Muscle layer of colon (tissue), 2 donors: ENCODE data around the gene ACBD5.
"Not testable (repeated sequence)": the region's sequence is repeated elsewhere in the genome, so short reads cannot be mapped to it uniquely, and the experiment has no call there.

ENCODE experiments used
- H3K27ac ChIP-seq: one replicate; pipeline ENCODE4 v1.7.0; 2013; ENCODE audit warnings: low read depth, mild to moderate bottlenecking, low read length, moderate library complexity
- H3K27me3 ChIP-seq, 2 donors: one replicate each; pipeline ENCODE4 v1.7.0; 2013; ENCODE audit warnings: low read length in 2 of 2, mild to moderate bottlenecking in 2 of 2; ENCODE audit not compliant: insufficient read depth in 2 of 2, control insufficient read depth in 1 of 2
- H3K36me3 ChIP-seq: one replicate; pipeline ENCODE4 v1.7.0; 2013; ENCODE audit warnings: mild to moderate bottlenecking, low read length; ENCODE audit not compliant: insufficient read depth
- H3K4me1 ChIP-seq: one replicate; pipeline ENCODE4 v1.7.0; 2013; ENCODE audit warnings: mild to moderate bottlenecking, low read length; ENCODE audit not compliant: insufficient read depth
- H3K4me3 ChIP-seq, 2 donors: one replicate each; pipeline ENCODE4 v1.7.0; 2013; ENCODE audit warnings: low read length in 2 of 2, low read depth in 1 of 2, mild to moderate bottlenecking in 1 of 2, moderate library complexity in 1 of 2
- H3K9ac ChIP-seq: one replicate; pipeline ENCODE4 v1.7.0; 2013; ENCODE audit warnings: low read length
- H3K9me3 ChIP-seq: one replicate; pipeline ENCODE4 v1.7.0; 2013; ENCODE audit warnings: mild to moderate bottlenecking, low read length
- donor health status: abdominal sarcoma.
- donor health status: Adenocarcinoma of cecum.

The ACBD5 gene

GRCh38 chr10:27251554-27251953, 11.0 kb upstream of the ACBD5 start:
- H3K36me3 ChIP-seq = no peaks in the 10 kb centered on the region
- no peaks in the 10 kb centered on the region for H3K9me3 ChIP-seq
- no peak overlapping the region for H3K9ac ChIP-seq
- no peak overlapping the region for H3K4me3 ChIP-seq
- H3K4me1 ChIP-seq = no peaks in the 10 kb centered on the region
- H3K27me3 ChIP-seq = no peaks in the 10 kb centered on the region
- no peak overlapping the region for H3K27ac ChIP-seq

- Histone ChIP-seq H3K9me3 (no peaks in the 10 kb centered on the region), H3K27ac (no peak overlapping the region), H3K36me3 (no peaks in the 10 kb centered on the region), H3K9ac (no peak overlapping the region), H3K4me1 (peaks cover 5% of the 10 kb centered on the region), H3K27me3 (no peaks in the 10 kb centered on the region), H3K4me3 (no peak overlapping the region)
Observed at GRCh38 chr10:27248215-27248614, 7.6 kb upstream of the ACBD5 start.

- H3K4me1 ChIP-seq = peaks cover 7% of the 10 kb centered on the region
- H3K27me3 ChIP-seq = no peaks in the 10 kb centered on the region
- no peaks in the 10 kb centered on the region for H3K36me3 ChIP-seq
- no peak overlapping the region for H3K4me3 ChIP-seq
- no peaks in the 10 kb centered on the region for H3K9me3 ChIP-seq
- no peak overlapping the region for H3K9ac ChIP-seq
- H3K27ac ChIP-seq = no peak overlapping the region
Observed at GRCh38 chr10:27247441-27247840, 6.8 kb upstream of the ACBD5 start.

GRCh38 chr10:27247006-27247405, 6.4 kb upstream of the ACBD5 start:
- Histone ChIP-seq H3K9me3 (no peaks in the 10 kb centered on the region), H3K4me1 (peaks cover 7% of the 10 kb centered on the region), H3K4me3 (no peak overlapping the region), H3K36me3 (no peaks in the 10 kb centered on the region), H3K9ac (no peak overlapping the region), H3K27me3 (no peaks in the 10 kb centered on the region), H3K27ac (no peak overlapping the region)

- H3K27ac ChIP-seq = no peak overlapping the region
- H3K36me3 ChIP-seq = no peaks in the 10 kb centered on the region
- H3K4me1 ChIP-seq = peaks cover 12% of the 10 kb centered on the region
- no peak overlapping the region for H3K9ac ChIP-seq
- no peak overlapping the region for H3K4me3 ChIP-seq
- no peaks in the 10 kb centered on the region for H3K9me3 ChIP-seq
- no peaks in the 10 kb centered on the region for H3K27me3 ChIP-seq
Observed at GRCh38 chr10:27245836-27246235, 5.2 kb upstream of the ACBD5 start.

- H3K27ac ChIP-seq = no peak overlapping the region
- H3K4me1 ChIP-seq = peaks cover 12% of the 10 kb centered on the region
- H3K9me3 ChIP-seq = no peaks in the 10 kb centered on the region
- no peak overlapping the region for H3K4me3 ChIP-seq
- no peaks in the 10 kb centered on the region for H3K36me3 ChIP-seq
- H3K9ac ChIP-seq = no peak overlapping the region
- no peaks in the 10 kb centered on the region for H3K27me3 ChIP-seq
Observed at GRCh38 chr10:27244976-27245375, 4.4 kb upstream of the ACBD5 start.

GRCh38 chr10:27242951-27243551, 2.5 kb upstream of the ACBD5 start:
- Histone ChIP-seq H3K4me3 (peak overlapping the region; percentile 68 to 93), H3K9ac (peak overlapping the region; percentile 93), H3K4me1 (peaks cover 12% of the 10 kb centered on the region), H3K9me3 (no peaks in the 10 kb centered on the region), H3K27me3 (no peaks in the 10 kb centered on the region), H3K36me3 (no peaks in the 10 kb centered on the region), H3K27ac (peak overlapping the region; percentile 96)

- Histone ChIP-seq H3K36me3 (no peaks in the 10 kb centered on the region), H3K9me3 (no peaks in the 10 kb centered on the region), H3K4me3 (peak overlapping the region; percentile 68 to 93), H3K27ac (peak overlapping the region; percentile 96), H3K4me1 (peaks cover 12% of the 10 kb centered on the region), H3K9ac (peak overlapping the region; percentile 93), H3K27me3 (no peaks in the 10 kb centered on the region)
Observed at GRCh38 chr10:27242473-27242950, 1.9 kb upstream of the ACBD5 start.

- Histone ChIP-seq H3K36me3 (no peaks in the 10 kb centered on the region), H3K4me3 (peak overlapping the region; percentile 68 to 93), H3K9ac (peak overlapping the region; percentile 93), H3K27me3 (no peaks in the 10 kb centered on the region), H3K9me3 (no peaks in the 10 kb centered on the region), H3K4me1 (peaks cover 12% of the 10 kb centered on the region), H3K27ac (peak overlapping the region; percentile 96)
Observed at GRCh38 chr10:27241652-27242472, 1.3 kb upstream of the ACBD5 start.

GRCh38 chr10:27241010-27241651, 534 bp upstream of the ACBD5 start:
- Histone ChIP-seq H3K9ac (peak overlapping the region; percentile 93), H3K9me3 (no peaks in the 10 kb centered on the region), H3K4me1 (peaks cover 12% of the 10 kb centered on the region), H3K36me3 (no peaks in the 10 kb centered on the region), H3K27me3 (no peaks in the 10 kb centered on the region), H3K27ac (peak overlapping the region; percentile 96), H3K4me3 (peak overlapping the region; percentile 68 to 93)

- not testable (repeated sequence) for H3K27ac ChIP-seq, H3K9me3 ChIP-seq, H3K36me3 ChIP-seq, H3K27me3 ChIP-seq, H3K4me3 ChIP-seq, H3K9ac ChIP-seq, H3K4me1 ChIP-seq
Observed at GRCh38 chr10:27237531-27237930, 3.1 kb downstream of the ACBD5 start.
